GM11168 (cell line): ENCODE measurements around the gene OR5P2.
"Not testable (repeated sequence)": the region's sequence is repeated elsewhere in the genome, so short reads cannot be mapped to it uniquely, and the experiment has no call there.

Experiments
- in situ Hi-C: fragments of 300-500 bp; cut with MboI; formaldehyde crosslinking; loops from one replicate; pipeline ENCODE4 v1.12.0; 2022; ENCODE audit warnings: low sequenced_read_pairs; ENCODE audit not compliant: unreplicated experiment

The OR5P2 gene

GRCh38 chr11:7796842-7797241 lies at the start of gene OR5P2:
Gene OR5P2, minus strand, starts transcription at chr11:7796942. Its CDS starts 0 bp downstream, at chr11:7796942.
- in situ Hi-C loops: no loop called here

DNA sequence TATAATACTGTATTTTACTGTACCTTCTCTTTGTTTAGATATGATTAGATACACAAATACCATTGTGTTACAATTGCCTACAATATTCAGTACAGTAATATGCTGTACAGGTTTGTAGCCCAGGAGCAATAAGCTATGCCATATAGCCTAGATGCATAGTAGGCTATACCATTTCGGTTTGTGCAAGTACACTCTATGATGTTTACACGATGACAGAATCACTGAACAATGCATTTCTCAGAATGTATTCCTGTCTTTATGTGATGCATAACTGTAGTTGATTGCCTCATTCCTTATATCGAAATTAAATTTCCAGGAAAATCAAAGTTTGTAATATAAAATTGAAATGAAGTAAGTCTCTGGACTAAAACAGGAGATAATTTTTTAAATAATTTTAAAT lies 49.3 kb upstream of the OR5P2 start:
- in situ Hi-C loops: no loop called here

- in situ Hi-C loops: no loop called here
Measured at GRCh38 chr11:7844986-7845385, 48.2 kb upstream of the OR5P2 start.

DNA sequence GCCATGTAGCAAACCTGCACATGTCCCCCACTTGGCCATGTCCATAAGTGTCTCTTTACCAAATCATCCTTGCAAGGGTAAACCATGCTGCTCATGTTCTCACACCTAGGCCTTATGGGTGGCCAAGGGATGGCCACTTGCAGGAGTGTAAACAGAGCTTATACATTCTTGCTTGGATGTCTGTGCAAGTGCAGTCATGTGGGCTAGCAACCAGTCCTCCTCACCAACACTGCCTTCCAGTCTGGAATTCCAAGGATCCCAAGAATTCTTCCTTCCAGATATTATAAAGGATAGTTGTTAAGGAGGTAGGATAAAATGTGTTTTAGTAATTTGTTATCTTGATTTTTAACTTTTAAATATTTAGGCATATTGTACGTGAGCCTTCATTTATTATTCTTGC lies 47.8 kb upstream of the OR5P2 start:
- in situ Hi-C loops: no loop called here

DNA sequence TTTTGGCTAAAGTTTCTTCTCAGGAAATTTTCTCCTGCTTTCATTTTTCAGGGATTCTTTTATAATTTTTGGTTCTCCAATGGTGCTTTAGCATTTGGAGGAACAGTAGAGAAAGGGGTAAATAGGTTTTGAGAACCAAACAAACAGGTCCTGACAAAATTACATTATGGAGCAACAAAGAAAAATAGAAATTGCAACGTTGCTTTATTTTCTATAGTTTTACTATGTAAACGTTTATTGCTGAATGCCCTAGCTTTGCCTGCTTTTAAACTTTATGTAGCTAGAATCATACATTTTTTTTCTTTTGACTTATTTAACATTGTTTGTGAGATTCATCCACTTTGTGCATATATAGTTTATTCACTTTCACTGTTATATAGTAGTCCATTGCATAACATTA lies 43.8 kb upstream of the OR5P2 start:
- in situ Hi-C loops: no loop called here

DNA sequence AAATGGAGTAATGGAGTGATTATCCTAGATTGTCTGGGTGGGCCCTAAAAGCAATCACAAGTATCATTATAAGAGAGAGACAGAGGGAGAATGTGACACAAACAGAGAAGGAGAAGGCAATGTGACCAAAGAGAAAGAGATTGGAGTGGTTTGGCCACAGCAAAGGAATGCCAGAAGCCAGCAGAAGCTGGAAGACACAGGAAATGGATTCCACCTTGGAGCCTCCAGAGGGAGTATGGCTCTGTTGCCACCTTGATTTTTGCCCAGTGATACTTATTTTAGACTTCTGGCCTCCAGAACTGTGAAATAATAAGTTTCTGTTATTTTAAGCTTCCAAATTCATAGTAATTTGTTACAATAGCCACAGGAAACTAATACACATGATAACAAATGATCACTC lies 36.8 kb upstream of the OR5P2 start:
- in situ Hi-C loops: no loop called here

DNA sequence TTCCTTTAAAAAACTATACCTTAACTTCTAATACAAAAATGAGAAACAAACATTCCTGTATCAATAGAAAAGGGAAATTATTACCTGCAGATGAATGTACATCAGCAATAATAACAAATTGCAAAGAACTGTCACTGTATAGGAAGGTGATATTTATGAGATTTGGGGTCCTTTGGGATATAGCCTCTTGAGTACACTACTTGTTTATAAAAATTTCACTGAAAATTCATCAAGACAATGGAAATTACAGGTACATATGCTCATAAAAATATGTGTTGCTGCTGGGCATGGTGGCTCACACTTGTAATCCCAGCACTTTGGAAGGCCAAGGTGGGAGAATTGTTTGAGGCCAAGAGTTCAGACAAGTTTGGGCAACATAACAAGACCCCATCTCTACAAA lies 34.0 kb upstream of the OR5P2 start, which contains the start of gene OR5P3:
TSS of gene OR5P3 (minus strand) at position 101 of the 400 bp plus-strand sequence.
- in situ Hi-C loops: no loop called here

GRCh38 chr11:7826324-7826723 lies 29.6 kb upstream of the OR5P2 start:
- in situ Hi-C loops: no loop called here

DNA sequence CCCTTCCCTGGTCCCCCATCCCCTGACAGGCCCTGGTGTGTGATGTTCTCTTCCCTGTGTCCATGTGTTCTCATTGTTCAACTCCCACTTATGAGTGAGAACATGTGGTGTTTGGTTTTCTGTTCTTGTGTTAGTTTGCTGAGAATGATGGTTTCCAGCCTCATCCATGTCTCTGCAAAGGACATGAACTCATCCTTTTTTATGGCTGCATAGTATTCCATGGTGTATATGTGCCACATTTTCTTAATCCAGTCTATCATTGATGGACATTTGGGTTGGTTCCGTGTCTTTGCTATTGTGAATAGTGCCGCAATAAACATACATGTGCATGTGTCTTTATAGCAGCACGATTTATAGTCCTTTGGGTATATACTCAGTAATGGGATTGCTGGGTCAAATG lies 23.7 kb upstream of the OR5P2 start:
- in situ Hi-C loops: not testable (repeated sequence)

DNA sequence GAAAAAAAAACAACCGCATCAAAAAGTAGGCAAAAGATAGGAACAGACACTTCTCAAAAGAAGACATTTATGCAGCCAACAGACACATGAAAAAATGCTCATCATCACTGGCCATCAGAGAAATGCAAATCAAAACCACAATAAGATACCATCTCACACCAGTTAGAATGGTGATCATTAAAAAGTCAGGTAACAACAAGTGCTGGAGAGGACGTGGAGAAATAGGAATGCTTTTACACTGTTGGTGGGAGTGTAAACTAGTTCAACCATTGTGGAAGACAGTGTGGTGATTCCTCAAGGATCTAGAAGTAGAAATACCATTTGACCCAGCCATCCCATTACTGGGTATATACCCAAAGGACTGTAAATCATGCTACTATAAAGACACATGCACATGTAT lies 18.2 kb upstream of the OR5P2 start:
- in situ Hi-C loops: not testable (repeated sequence)

DNA sequence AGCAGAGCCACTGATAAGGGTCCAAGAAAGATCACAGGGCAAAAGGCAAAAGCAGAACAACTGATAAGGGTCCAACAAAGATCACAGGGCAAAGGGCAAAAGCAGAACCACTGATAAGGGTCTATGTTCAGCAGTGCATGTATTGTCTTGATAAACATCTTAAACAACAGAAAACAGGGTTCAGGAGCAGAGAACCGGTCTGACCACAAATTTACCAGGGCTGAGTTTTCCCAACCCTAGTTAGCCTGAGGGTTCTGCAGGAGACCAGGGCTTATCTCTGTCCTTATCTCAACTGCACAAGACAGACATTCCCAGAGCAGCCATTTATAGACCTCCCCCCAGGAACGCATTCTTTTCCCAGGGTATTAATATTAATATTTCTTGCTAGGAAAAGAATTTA lies 13.6 kb upstream of the OR5P2 start:
- in situ Hi-C loops: not testable (repeated sequence)

- in situ Hi-C loops: no loop called here
Measured at GRCh38 chr11:7793233-7793632, 3.5 kb downstream of the OR5P2 start.

DNA sequence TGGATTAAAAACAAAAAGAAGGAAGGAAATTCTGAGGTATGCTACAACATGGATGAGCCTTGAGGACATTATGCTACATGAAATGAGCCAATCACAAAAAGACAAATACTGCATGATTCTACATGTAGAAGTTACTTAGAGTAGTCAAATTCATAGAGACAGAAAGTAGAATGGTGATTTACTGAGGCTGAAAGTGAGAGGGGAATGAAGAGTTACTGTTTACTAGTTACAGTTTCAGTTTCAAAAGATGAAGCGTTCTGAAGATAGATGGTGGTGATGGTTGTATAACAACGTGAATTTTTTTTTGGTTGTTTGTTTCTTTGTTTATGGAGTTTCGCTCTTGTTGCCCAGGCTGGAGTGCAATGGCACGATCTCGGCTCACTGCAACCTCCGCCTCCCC lies 9.5 kb downstream of the OR5P2 start:
- in situ Hi-C loops: no loop called here

DNA sequence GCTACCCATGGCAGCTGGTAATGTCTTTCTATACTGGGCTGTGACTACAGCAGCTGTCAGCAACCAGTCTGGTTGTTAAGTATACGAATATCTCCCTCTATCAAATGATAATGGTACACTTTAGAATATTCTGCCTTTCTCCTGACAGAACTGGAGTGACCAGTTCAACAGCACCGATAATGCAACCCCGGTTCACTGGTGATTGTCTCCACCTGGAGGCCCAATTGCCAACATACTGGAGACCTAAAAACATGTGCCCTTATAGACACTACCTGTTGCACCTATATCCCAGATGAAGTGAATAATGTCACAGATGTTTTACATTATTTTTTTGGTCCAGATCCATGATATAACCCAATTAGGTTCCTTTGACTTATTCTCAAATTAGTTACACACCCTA lies 21.1 kb downstream of the OR5P2 start:
- in situ Hi-C loops: no loop called here

DNA sequence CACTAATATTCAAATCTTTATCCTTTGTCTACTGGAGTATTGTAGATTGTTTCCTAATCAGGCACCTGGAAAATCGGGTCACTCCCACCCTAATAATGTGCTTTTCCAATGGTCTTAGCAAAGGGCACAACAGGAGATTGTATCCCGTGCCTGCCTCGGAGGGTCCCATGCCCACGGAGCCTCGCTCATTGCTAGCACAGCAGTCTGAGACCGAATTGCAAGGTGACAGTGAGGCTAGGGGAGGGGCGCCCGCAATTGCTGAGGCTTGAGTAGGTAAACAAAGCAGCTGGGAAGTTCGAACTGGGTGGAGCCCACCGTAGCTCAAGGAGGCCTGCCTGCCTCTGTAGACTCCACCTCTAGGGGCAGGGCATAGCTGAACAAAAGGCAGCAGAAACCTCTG lies 32.4 kb downstream of the OR5P2 start:
- in situ Hi-C loops: not testable (repeated sequence)

GRCh38 chr11:7759010-7759409 lies 37.7 kb downstream of the OR5P2 start:
- in situ Hi-C loops: no loop called here

GRCh38 chr11:7749456-7749855 lies 47.3 kb downstream of the OR5P2 start:
- in situ Hi-C loops: no loop called here
